HG03442 (cell line): ENCODE data around the gene ACADL.

Experiments
- ATAC-seq: cut with Tn5 transposase; IDR thresholded peaks from one replicate; pipeline ENCODE4 v1.9.1; 2021; ENCODE audit warnings: mild to moderate bottlenecking, moderate library complexity; ENCODE audit not compliant: unreplicated experiment

Gene ACADL

GRCh38 chr2:210224941-210225672 lies at the start of gene ACADL:
Gene ACADL (minus strand): TSS chr2:210225447. CDS start chr2:210225263, 184 bp downstream.
- ATAC-seq: peak; percentile 48

- ATAC-seq: no peak
Measured at GRCh38 chr2:210271300-210271699, 46.1 kb upstream of the ACADL start.

GRCh38 chr2:210269148-210269547 lies 43.9 kb upstream of the ACADL start:
- ATAC-seq: no peak

- no peak for ATAC-seq
Measured at GRCh38 chr2:210268281-210268680, 43.0 kb upstream of the ACADL start.

- ATAC-seq: no peak
Measured at GRCh38 chr2:210267698-210268097, 42.5 kb upstream of the ACADL start.

DNA sequence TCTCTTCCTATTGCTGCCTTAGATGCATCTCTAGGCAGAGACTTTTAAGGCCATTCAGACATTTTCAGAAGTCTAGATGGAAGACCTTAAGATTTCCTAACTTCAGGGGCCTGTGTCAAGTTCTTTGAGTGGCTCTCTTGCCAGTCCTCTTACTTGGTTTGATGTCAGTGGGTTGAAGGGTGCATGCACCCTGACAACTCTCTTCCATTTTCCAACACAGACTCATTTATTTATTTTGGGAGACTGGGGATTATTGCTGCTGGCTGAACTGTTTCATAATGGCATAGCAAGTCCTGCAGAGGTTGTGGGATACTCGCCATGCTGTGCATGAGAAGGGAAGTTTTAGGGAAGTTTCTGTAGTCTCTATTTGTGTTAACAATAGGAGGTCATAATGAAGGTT lies 39.0 kb upstream of the ACADL start:
- no peak for ATAC-seq

DNA sequence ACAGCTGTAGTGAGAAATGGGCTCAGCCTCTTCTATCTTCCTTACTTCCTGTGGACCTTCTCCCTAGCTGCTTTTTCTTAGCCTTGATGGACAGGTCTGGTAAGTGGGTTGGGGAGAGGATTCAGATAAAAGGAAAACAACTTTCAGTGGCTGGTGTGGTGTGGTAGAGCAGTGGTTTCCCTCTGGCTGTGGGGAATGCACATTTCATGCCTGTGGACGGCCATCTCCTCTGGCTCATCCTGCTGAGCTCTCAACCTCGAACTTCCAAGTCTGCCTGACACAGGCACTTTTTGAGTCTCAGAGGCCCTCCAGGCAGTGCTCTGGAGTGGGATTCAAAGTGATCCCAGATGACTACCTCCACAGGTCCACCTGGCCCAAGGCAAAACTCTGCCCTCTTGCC lies 38.6 kb upstream of the ACADL start:
- ATAC-seq: no peak

- ATAC-seq: no peak
Measured at GRCh38 chr2:210262036-210262435, 36.8 kb upstream of the ACADL start.

- ATAC-seq: no peak
Measured at GRCh38 chr2:210259687-210260086, 34.4 kb upstream of the ACADL start.

GRCh38 chr2:210252699-210253606 lies 27.7 kb upstream of the ACADL start:
- no peak for ATAC-seq

DNA sequence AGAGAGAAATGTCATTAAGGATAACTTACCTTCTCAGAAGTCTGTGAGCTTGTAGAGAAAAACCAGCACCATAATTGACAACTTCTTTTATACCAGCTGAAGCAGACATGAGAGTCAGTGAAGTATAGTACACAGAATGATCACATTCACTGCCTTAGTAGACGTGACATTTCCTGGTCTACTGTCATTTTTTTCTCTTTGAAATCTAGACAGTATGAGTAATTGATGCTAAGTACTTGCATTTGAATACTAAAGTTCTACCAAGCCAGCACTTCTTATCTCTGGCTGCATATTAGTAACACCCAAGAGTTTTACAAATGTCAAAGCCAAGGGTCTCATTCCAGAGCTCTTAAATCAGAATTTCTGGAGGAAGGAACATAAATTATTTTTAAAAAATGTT lies 25.4 kb upstream of the ACADL start:
- no peak for ATAC-seq

- no peak for ATAC-seq
Measured at GRCh38 chr2:210233487-210233886, 8.2 kb upstream of the ACADL start.

- no peak for ATAC-seq
Measured at GRCh38 chr2:210230984-210231383, 5.7 kb upstream of the ACADL start.

GRCh38 chr2:210230518-210230917 lies 5.3 kb upstream of the ACADL start:
- no peak for ATAC-seq

- ATAC-seq: no peak
Measured at GRCh38 chr2:210228586-210228985, 3.3 kb upstream of the ACADL start.

DNA sequence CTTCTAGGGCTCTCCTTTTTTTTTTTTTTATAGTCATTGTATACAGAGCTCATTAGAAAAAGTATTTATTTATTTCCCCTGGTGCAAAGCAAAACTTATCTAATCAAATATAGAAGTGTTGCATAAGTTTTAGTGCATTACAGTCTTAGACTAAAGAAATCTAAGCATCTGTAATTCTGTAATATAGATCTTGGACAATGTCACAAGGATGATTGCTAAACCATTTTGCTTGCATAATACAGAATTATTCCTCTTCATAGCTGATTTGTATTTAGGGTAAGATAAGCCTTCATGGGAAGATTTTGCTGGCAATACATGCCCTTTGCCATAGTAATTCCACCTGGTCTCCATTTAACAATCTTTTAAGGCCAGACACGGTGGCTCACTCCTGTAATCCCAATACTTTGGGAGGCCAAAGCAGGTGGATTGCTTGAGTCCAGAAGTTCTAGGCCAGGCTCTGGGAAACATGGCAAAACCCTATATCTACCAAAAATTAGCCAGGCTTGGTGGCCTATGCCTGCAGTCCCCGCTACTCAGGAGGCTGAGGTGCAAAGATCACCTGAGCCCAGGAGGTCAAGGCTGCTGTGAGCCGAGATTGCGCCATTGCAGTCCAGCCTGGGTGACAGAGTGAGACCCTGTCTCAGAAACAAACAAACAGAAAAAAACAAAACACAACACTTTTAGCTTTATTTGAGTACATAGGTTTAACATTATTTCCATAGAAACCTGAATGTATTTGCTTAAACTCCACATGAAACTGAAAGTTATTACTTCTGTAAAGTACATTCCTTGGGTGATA lies 2.2 kb upstream of the ACADL start:
- ATAC-seq: no peak

DNA sequence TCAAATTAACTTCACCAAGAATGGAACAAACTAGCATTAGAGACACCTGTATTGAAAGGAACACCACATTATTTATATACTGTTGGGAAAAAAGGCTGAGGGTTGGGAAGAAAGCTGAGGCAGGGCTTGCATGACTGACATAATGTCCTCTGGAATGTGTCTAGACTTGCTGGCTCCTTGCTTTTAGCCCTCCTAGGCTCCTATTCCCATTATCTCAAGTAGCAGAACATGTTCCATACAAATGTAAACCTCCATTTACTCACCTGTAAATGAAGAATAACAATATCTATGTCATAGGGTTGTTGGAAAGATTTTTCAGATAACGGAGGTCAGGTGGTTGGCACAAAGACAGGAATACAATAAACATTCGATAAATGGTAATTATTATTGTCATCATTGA lies 976 bp upstream of the ACADL start:
- no peak for ATAC-seq

GRCh38 chr2:210224591-210224940 lies 681 bp downstream of the ACADL start:
- peak; percentile 13 for ATAC-seq

- ATAC-seq: no peak
Measured at GRCh38 chr2:210215120-210215519, 10.1 kb downstream of the ACADL start.

- ATAC-seq: no peak
Measured at GRCh38 chr2:210210185-210210584, 15.1 kb downstream of the ACADL start.

GRCh38 chr2:210207929-210208328 lies 17.3 kb downstream of the ACADL start:
- no peak for ATAC-seq
